GM06990 (cell line): Measurements from ENCODE around the gene MTMR10.

ENCODE experiments used
- DNase-seq: peaks from one replicate; pipeline ENCODE4 v3.0.0-alpha.2; 2011; ENCODE audit not compliant: insufficient read length; ENCODE audit errors: extremely low read depth
- H3K27me3 ChIP-seq: replicated peaks from 2 replicates; pipeline ENCODE4 v1.6.0; 2011; ENCODE audit warnings: low read length; ENCODE audit not compliant: control insufficient read depth, insufficient read depth
- H3K36me3 ChIP-seq: 2 replicates; pipeline ENCODE4 v1.5.1; 2011; ENCODE audit warnings: low read length; ENCODE audit not compliant: control insufficient read depth, insufficient read depth
- H3K4me3 ChIP-seq: replicated peaks from 2 replicates; pipeline ENCODE4 v1.5.1; 2011; ENCODE audit warnings: low read depth, mild to moderate bottlenecking, control low read depth, low read length
- CTCF ChIP-seq: IDR thresholded peaks from 2 replicates; pipeline ENCODE4 v1.5.1; 2011; ENCODE audit warnings: low read length, control low read depth, mild to moderate bottlenecking, inconsistent platforms; ENCODE audit not compliant: insufficient read depth, poor library complexity, severe bottlenecking

MTMR10 gene

GRCh38 chr15:30917675-30918074 is 73.8 kb downstream of the MTMR10 start:
- DNase-seq, result no peak
- H3K36me3 ChIP-seq, result peaks cover 18% of the 10 kb centered on the region
- no peak for TF ChIP-seq CTCF

GRCh38 chr15:30917013-30917412 is 74.4 kb downstream of the MTMR10 start:
- TF ChIP-seq CTCF, result no peak
- H3K36me3 ChIP-seq, result peaks cover 16% of the 10 kb centered on the region
- no peak for DNase-seq
- no peak overlapping the region for H3K4me3 ChIP-seq
- no peaks in the 10 kb centered on the region for H3K27me3 ChIP-seq

More at GRCh38 chr15:30917675-30918074, 73.8 kb downstream of the MTMR10 start:
- no peaks in the 10 kb centered on the region for H3K27me3 ChIP-seq
- no peak overlapping the region for H3K4me3 ChIP-seq

GRCh38 chr15:30913761-30914160 is 77.7 kb downstream of the MTMR10 start:
- DNase-seq, result no peak
- no peak overlapping the region for H3K4me3 ChIP-seq
- H3K36me3 ChIP-seq, result peaks cover 15% of the 10 kb centered on the region
- no peak for TF ChIP-seq CTCF
- no peaks in the 10 kb centered on the region for H3K27me3 ChIP-seq

GRCh38 chr15:30906366-30906765 is 85.1 kb downstream of the MTMR10 start:
- no peak for DNase-seq
- Histone ChIP-seq H3K36me3 (peaks cover 7% of the 10 kb centered on the region), H3K4me3 (no peak overlapping the region), H3K27me3 (no peaks in the 10 kb centered on the region)
- no peak for TF ChIP-seq CTCF

GRCh38 chr15:30905821-30906220 is 85.6 kb downstream of the MTMR10 start:
- Histone ChIP-seq H3K27me3 (no peaks in the 10 kb centered on the region), H3K36me3 (peaks cover 7% of the 10 kb centered on the region), H3K4me3 (no peak overlapping the region)
- no peak for DNase-seq
- no peak for TF ChIP-seq CTCF

GRCh38 chr15:30904812-30905211 is 86.6 kb downstream of the MTMR10 start:
- no peak for DNase-seq
- TF ChIP-seq CTCF, result no peak
- peaks cover 7% of the 10 kb centered on the region for H3K36me3 ChIP-seq
- H3K4me3 ChIP-seq, result no peak overlapping the region
- no peaks in the 10 kb centered on the region for H3K27me3 ChIP-seq
